ENCODE data around the gene EPHB4. TPM values are rescaled to one million over a fixed set of nuclear protein-coding genes. Genes with fewer than 3 reads are reported as not detected.

The EPHB4 gene
- total and polyA plus RNA-seq, 12 donors: 31.5 to 188 (median 103) TPM

DNA sequence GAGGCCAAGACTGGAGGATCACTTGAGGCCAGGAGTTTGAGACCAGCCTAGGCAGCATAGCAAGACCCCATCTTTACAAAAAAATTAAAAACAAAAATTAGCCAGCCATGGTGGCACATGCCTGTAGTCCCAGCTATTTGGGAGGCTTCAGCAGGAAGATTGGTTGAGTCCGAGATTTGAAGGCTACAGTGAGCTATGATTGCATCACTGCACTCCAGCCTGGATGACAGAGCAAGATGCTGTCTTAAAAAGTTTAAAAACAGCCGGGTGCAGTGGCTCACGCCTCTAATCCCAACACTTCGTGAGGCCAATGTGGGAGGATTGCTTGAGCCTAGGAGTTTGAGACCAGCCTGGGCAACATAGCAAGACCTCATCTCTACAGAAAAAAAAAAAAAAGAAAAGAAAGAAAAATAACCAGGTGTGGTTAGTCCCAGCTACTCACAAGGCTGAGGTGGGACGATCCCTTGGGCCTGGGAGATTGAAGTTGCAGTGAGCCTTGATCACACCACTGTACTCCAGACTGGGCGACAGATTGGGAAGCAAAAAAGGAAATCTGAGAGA lies 49.2 kb downstream of the EPHB4 start:
- H3K4me1 ChIP-seq (replicated peaks in 1 of 2): no peaks in the 10 kb centered on the region
- no peak overlapping the region for H3K27ac ChIP-seq
- no peaks in the 10 kb centered on the region for H3K9me3 ChIP-seq (replicated peaks in 1 of 3)
- no peak overlapping the region for H3K4me3 ChIP-seq
- H3K27me3 ChIP-seq: no peaks in the 10 kb centered on the region
- H3K36me3 ChIP-seq (replicated peaks in 1 of 2): no peaks in the 10 kb centered on the region
- TF ChIP-seq, protein P1, sequence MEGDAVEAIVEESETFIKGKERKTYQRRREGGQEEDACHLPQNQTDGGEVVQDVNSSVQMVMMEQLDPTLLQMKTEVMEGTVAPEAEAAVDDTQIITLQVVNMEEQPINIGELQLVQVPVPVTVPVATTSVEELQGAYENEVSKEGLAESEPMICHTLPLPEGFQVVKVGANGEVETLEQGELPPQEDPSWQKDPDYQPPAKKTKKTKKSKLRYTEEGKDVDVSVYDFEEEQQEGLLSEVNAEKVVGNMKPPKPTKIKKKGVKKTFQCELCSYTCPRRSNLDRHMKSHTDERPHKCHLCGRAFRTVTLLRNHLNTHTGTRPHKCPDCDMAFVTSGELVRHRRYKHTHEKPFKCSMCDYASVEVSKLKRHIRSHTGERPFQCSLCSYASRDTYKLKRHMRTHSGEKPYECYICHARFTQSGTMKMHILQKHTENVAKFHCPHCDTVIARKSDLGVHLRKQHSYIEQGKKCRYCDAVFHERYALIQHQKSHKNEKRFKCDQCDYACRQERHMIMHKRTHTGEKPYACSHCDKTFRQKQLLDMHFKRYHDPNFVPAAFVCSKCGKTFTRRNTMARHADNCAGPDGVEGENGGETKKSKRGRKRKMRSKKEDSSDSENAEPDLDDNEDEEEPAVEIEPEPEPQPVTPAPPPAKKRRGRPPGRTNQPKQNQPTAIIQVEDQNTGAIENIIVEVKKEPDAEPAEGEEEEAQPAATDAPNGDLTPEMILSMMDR (IDR thresholded peaks at IDR 0.05): no peak
- TF ChIP-seq POLR2A (IDR thresholded peaks at IDR 0.05): no peak
- no peak for DNase-seq
- intact Hi-C loops (cut with DNase I): no loop called here
- 73 to 80% (median 77%) methylated on average over 6 of the region's 6 CpGs for WGBS, 4 donors

DNA sequence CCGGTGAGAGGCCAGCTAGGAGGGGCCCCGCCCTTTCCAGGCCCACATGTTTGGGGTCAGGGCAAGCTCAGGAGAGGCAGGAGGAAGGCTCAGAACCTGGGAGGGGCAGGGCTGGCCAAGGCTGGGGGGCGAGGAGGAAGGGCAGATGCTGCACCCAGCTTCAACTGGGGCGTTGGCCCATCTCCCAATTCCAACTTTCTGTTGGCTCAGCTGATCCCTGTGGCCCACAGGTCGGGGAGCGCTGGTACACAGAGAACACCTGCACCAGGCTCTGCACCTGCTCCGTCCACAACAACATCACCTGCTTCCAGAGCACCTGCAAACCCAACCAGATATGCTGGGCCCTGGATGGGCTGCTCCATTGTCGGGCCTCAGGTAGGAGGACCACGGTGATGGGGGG lies 53.8 kb downstream of the EPHB4 start:
- Histone ChIP-seq H3K27me3 (no peaks in the 10 kb centered on the region), H3K9me3 (replicated peaks in 1 of 3) (no peaks in the 10 kb centered on the region), H3K27ac (no peak overlapping the region), H3K4me1 (replicated peaks in 1 of 2) (no peaks in the 10 kb centered on the region), H3K36me3 (replicated peaks in 1 of 2) (no peaks in the 10 kb centered on the region), H3K4me3 (no peak overlapping the region)
- 67 to 90% (median 88%) methylated on average over 2 to 9 of the region's 9 CpGs for WGBS, 4 donors
- TF ChIP-seq, protein P1 (IDR thresholded peaks at IDR 0.05): no peak
- intact Hi-C loops (cut with DNase I): no loop called here
- no peak for DNase-seq

DNA sequence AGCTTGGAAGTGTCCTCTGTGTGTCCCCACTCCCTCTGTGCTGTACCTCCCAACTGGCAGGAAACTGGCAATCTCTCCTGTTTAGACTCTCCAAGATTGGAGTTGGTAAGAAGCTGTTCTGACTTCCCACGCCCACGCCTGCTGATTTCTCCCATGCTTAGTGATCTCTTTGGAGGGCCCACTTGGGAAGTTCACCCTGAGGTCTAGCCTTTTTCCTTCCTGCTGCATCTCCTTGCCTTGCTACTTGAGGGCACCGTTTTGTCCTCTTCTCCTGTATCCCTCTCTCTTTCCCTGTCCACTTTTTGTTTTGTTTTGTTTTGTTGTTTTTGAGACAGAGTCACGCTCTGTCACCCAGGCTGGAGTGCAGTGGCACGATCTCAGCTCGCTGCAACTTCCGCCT lies 58.5 kb downstream of the EPHB4 start:
- TF ChIP-seq POLR2A (IDR thresholded peaks at IDR 0.05): no peak
- TF ChIP-seq, protein P1 (IDR thresholded peaks at IDR 0.05): no peak
- intact Hi-C loops (cut with DNase I): no loop called here
- H3K4me3 ChIP-seq: no peak overlapping the region
- H3K36me3 ChIP-seq (replicated peaks in 1 of 2): no peaks in the 10 kb centered on the region
- no peaks in the 10 kb centered on the region for H3K9me3 ChIP-seq (replicated peaks in 1 of 3)
- WGBS, 4 donors: 81 to 89% (median 87%) methylated on average over 7 of the region's 7 CpGs
- DNase-seq: no peak
- H3K27ac ChIP-seq: no peak overlapping the region
- H3K4me1 ChIP-seq (replicated peaks in 1 of 2): no peaks in the 10 kb centered on the region
- H3K27me3 ChIP-seq: no peaks in the 10 kb centered on the region

DNA sequence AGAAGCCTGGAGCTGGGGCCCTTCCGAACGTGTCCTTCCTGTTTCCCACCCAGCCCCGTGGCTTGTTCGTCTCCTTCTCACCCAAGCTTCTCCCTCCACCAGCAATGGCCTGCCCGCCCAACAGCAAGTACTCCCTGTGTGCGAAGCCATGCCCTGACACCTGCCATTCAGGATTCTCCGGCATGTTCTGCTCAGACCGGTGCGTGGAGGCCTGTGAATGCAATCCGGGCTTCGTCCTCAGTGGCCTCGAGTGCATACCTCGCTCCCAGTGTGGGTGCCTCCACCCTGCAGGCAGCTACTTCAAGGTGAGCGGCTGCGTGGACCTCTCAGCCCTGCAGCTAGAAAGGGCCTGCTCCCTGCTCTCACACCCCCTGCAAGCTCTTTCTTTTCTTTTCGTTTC lies 62.1 kb downstream of the EPHB4 start:
- TF ChIP-seq, protein P1 (IDR thresholded peaks at IDR 0.05): no peak
- no peak for TF ChIP-seq POLR2A (IDR thresholded peaks at IDR 0.05)
- no peak for DNase-seq
- Histone ChIP-seq H3K27me3 (no peaks in the 10 kb centered on the region), H3K9me3 (replicated peaks in 1 of 3) (no peaks in the 10 kb centered on the region), H3K36me3 (replicated peaks in 1 of 2) (no peaks in the 10 kb centered on the region), H3K4me1 (replicated peaks in 1 of 2) (no peaks in the 10 kb centered on the region), H3K4me3 (no peak overlapping the region), H3K27ac (no peak overlapping the region)
- intact Hi-C loops (cut with DNase I): no loop called here
- WGBS, 4 donors: 71 to 82% (median 80%) methylated on average over 16 of the region's 16 CpGs

Data from adrenal gland (tissue), 12 donors.